Aorta (tissue), 5 donors: ENCODE measurements around the gene SEPHS2. TPM values are rescaled to one million over a fixed set of nuclear protein-coding genes. Genes with fewer than 3 reads are reported as not detected.
"Not testable (repeated sequence)": the region's sequence is repeated elsewhere in the genome, so short reads cannot be mapped to it uniquely, and the experiment has no call there.

Experiments
- ATAC-seq: fragments of 200-7000 bp; cut with Tn5 transposase; one replicate; pipeline ENCODE4 v1.9.1; 2022; ENCODE audit warnings: moderate library complexity; ENCODE audit not compliant: low FRiP score
- DNase-seq, 2 donors: peaks; one replicate each; pipeline ENCODE4 v3.0.0-alpha.2; 2020
- H3K27ac ChIP-seq, 2 donors: one replicate each; pipeline ENCODE4 v1.5.1; 2013; ENCODE audit warnings: low read length in 2 of 2, mild to moderate bottlenecking in 2 of 2, moderate library complexity in 2 of 2, control low read depth in 1 of 2, inconsistent platforms in 1 of 2, low read depth in 1 of 2
- H3K27me3 ChIP-seq, 2 donors: one replicate each; pipeline ENCODE4 v1.6.1; 2013; ENCODE audit warnings: control low read depth in 1 of 2, low read length in 1 of 2, mild to moderate bottlenecking in 1 of 2, moderate library complexity in 1 of 2; ENCODE audit not compliant: insufficient read depth in 2 of 2, control insufficient read depth in 1 of 2
- H3K36me3 ChIP-seq, 2 donors: one replicate each; pipeline ENCODE4 v1.6.1; 2013; ENCODE audit warnings: control low read depth in 1 of 2, low read length in 1 of 2, mild to moderate bottlenecking in 1 of 2; ENCODE audit not compliant: insufficient read depth in 2 of 2, control insufficient read depth in 1 of 2
- H3K4me1 ChIP-seq, 2 donors: one replicate each; pipeline ENCODE4 v1.6.1; 2013; ENCODE audit warnings: low read length in 2 of 2, control low read depth in 1 of 2, mild to moderate bottlenecking in 1 of 2, moderate library complexity in 1 of 2; ENCODE audit not compliant: insufficient read depth in 2 of 2, control insufficient read depth in 1 of 2
- H3K4me3 ChIP-seq, 2 donors: one replicate each; pipeline ENCODE4 v1.5.1; 2013; ENCODE audit warnings: low read length in 2 of 2, control low read depth in 1 of 2, mild to moderate bottlenecking in 1 of 2
- H3K9me3 ChIP-seq: one replicate; pipeline ENCODE4 v1.6.1; 2013; ENCODE audit warnings: mild to moderate bottlenecking, low read length; ENCODE audit not compliant: control insufficient read depth
- WGBS, 2 donors: extraction: QIAGEN DNeasy Blood & Tissue Kit; methylation state at CpG; one replicate each; pipeline ENCODE4 v1.1.7; 2013; 5-methylcytosine and 5-hydroxymethylcytosine counted together
- intact Hi-C, 2 donors: fragments of 100-400 bp; cut with DNase I; formaldehyde crosslinking; loops; one replicate each; pipeline versions ENCODE4 v1.14.2 to v1.15.0; 2022
- polyA plus RNA-seq, 2 donors: library from polyadenylated mRNA; stranded (reverse); fragments of 200-250 nt; gene quantifications; one replicate each; pipeline ENCODE4 v1.2.3, GENCODE V29; 2013
- total RNA-seq, 2 donors: library from RNA; stranded (reverse); fragmentation: NEBNext Ultra II Directional; extraction: Animal tissue kit (Norgen Biotek cat#: 25700); gene quantifications; one replicate each; pipeline ENCODE4 v1.2.1, GENCODE V29; 2021
- donor health status: healthy with polysubstance abuse.
- donor health status: Bipolar disorder and iron deficiency.
- donor health status: DM: no; HTN: no; CAD: no.
- donor health status: DM: no; HTN: no; CAD: no.
- donor health status: DM: yes; HTN: yes; CAD: no.

The SEPHS2 gene
- total and polyA plus RNA-seq, 4 donors = 25.1 to 52.3 (median 27.3) TPM

- H3K27me3 ChIP-seq = no peaks in the 10 kb centered on the region
- ATAC-seq (no peak), DNase-seq (no peak)
- WGBS, 2 donors = 93 to 94% methylated on average over 1 of the region's 1 CpG
- no peaks in the 10 kb centered on the region for H3K9me3 ChIP-seq
- H3K4me3 ChIP-seq = no peak overlapping the region
- H3K27ac ChIP-seq = no peak overlapping the region
- intact Hi-C loops = no loop called here
- H3K4me1 ChIP-seq = no peaks in the 10 kb centered on the region
- H3K36me3 ChIP-seq = no peaks in the 10 kb centered on the region
Measured at GRCh38 chr16:30457256-30457655, 11.6 kb upstream of the SEPHS2 start.

- H3K4me1 ChIP-seq = no peaks in the 10 kb centered on the region
- intact Hi-C loops = no loop called here
- no peaks in the 10 kb centered on the region for H3K36me3 ChIP-seq
- H3K9me3 ChIP-seq = no peaks in the 10 kb centered on the region
- DNase-seq = no peak
- H3K27me3 ChIP-seq = no peaks in the 10 kb centered on the region
- H3K27ac ChIP-seq = no peak overlapping the region
- 77 to 87% methylated on average over 1 of the region's 1 CpG for WGBS, 2 donors
- no peak for ATAC-seq
- no peak overlapping the region for H3K4me3 ChIP-seq
Measured at GRCh38 chr16:30456302-30456701, 10.6 kb upstream of the SEPHS2 start.

- DNase-seq, H3K27ac ChIP-seq, intact Hi-C loops, H3K9me3 ChIP-seq, H3K4me1 ChIP-seq, ATAC-seq, H3K4me3 ChIP-seq, H3K36me3 ChIP-seq, H3K27me3 ChIP-seq: not testable (repeated sequence)
- WGBS, 2 donors = 74 to 81% methylated on average over 20 of the region's 20 CpGs
Measured at GRCh38 chr16:30452709-30453580, 7.3 kb upstream of the SEPHS2 start.

GRCh38 chr16:30449116-30449435 lies 3.4 kb upstream of the SEPHS2 start:
- H3K36me3 ChIP-seq = no peaks in the 10 kb centered on the region
- no peaks in the 10 kb centered on the region for H3K9me3 ChIP-seq
- ATAC-seq (no peak), DNase-seq (no peak)
- H3K27me3 ChIP-seq = no peaks in the 10 kb centered on the region
- H3K4me1 ChIP-seq = no peaks in the 10 kb centered on the region
- H3K4me3 ChIP-seq = no peak overlapping the region
- intact Hi-C loops = loop anchor here in 1 of 2 donors (5.0 to 10.0 kb wide), 2 partner anchors 78 to 206 kb away; partner anchors contain the start of genes FBRS, PRR14 and ZNF768
- H3K27ac ChIP-seq = no peak overlapping the region
- 88 to 89% methylated on average over 3 of the region's 3 CpGs for WGBS, 2 donors

- Histone ChIP-seq H3K4me1 (no peaks in the 10 kb centered on the region), H3K36me3 (no peaks in the 10 kb centered on the region), H3K27ac (no peak overlapping the region), H3K4me3 (no peak overlapping the region), H3K27me3 (no peaks in the 10 kb centered on the region), H3K9me3 (no peaks in the 10 kb centered on the region)
- ATAC-seq (no peak), DNase-seq (no peak)
- intact Hi-C loops = loop anchor here in 1 of 2 donors (5.0 to 10.0 kb wide), 2 partner anchors 80 to 207 kb away; partner anchors contain the start of genes FBRS, PRR14 and ZNF768
- 82 to 85% methylated on average over 12 of the region's 12 CpGs for WGBS, 2 donors
Measured at GRCh38 chr16:30447512-30448226, 2.0 kb upstream of the SEPHS2 start.

GRCh38 chr16:30446203-30446595 lies 525 bp upstream of the SEPHS2 start:
- WGBS, 2 donors = 80 to 83% methylated on average over 10 of the region's 10 CpGs
- Histone ChIP-seq H3K27ac (peak overlapping the region in 1 of 2 donors; percentile 22), H3K4me1 (no peaks in the 10 kb centered on the region), H3K4me3 (no peak overlapping the region), H3K36me3 (no peaks in the 10 kb centered on the region), H3K27me3 (no peaks in the 10 kb centered on the region), H3K9me3 (no peaks in the 10 kb centered on the region)
- DNase-seq (no peak), ATAC-seq (no peak)
- intact Hi-C loops = loop anchor here in 1 of 2 donors (5.0 to 10.0 kb wide), 2 partner anchors 81 to 209 kb away; partner anchors contain the start of genes FBRS, PRR14 and ZNF768

- no peak overlapping the region for H3K27ac ChIP-seq
- WGBS, 2 donors = 40 to 42% methylated on average over 11 of the region's 11 CpGs
- no peaks in the 10 kb centered on the region for H3K9me3 ChIP-seq
- DNase-seq (no peak), ATAC-seq (no peak)
- H3K27me3 ChIP-seq = no peaks in the 10 kb centered on the region
- H3K36me3 ChIP-seq = no peaks in the 10 kb centered on the region
- H3K4me3 ChIP-seq = peak overlapping the region; percentile 68 to 87
- no peaks in the 10 kb centered on the region for H3K4me1 ChIP-seq
- intact Hi-C loops = loop anchor here in 1 of 2 donors (5.0 to 10.0 kb wide), 2 partner anchors 82 to 210 kb away; partner anchors contain the start of genes FBRS, PRR14 and ZNF768
Measured at GRCh38 chr16:30445149-30445407, 596 bp downstream of the SEPHS2 start.

- H3K27ac ChIP-seq = no peak overlapping the region
- no peaks in the 10 kb centered on the region for H3K36me3 ChIP-seq
- 94 to 96% methylated on average over 29 of the region's 29 CpGs for WGBS, 2 donors
- no peaks in the 10 kb centered on the region for H3K9me3 ChIP-seq
- H3K4me1 ChIP-seq = no peaks in the 10 kb centered on the region
- ATAC-seq = no peak
- no peaks in the 10 kb centered on the region for H3K27me3 ChIP-seq
- intact Hi-C loops = loop anchor here in 1 of 2 donors (5.0 to 10.0 kb wide), 2 partner anchors 83 to 210 kb away; partner anchors contain the start of genes FBRS, PRR14 and ZNF768
- no peak for DNase-seq
- peak overlapping the region; percentile 68 to 87 for H3K4me3 ChIP-seq
Measured at GRCh38 chr16:30444231-30445148, 1.2 kb downstream of the SEPHS2 start.
